CD14-positive monocyte (primary cell): ENCODE measurements around the gene SH2B3. TPM values are rescaled to one million over a fixed set of nuclear protein-coding genes. Genes with fewer than 3 reads are reported as not detected.
A peak's percentile ranks its signal among the peaks of the same experiment; 100 is the strongest.

ENCODE experiments used
- DNase-seq, 3 donors: peaks; one replicate each; pipeline ENCODE4 v3.0.0-alpha.2; 2011 to 2022
- H2AFZ ChIP-seq: 2 replicates; pipeline ENCODE4 v1.6.0; 2012; ENCODE audit warnings: mild to moderate bottlenecking, low read depth, low read length, inconsistent platforms; ENCODE audit not compliant: insufficient read depth, poor library complexity, severe bottlenecking
- H3K27ac ChIP-seq, 2 donors: 1 replicate in 1 of 2; 2 replicates in 1 of 2; pipeline ENCODE4 v1.5.1; 2012 to 2013; ENCODE audit warnings: low read length in 2 of 2, control low read depth in 1 of 2, inconsistent platforms in 1 of 2, low read depth in 1 of 2, mild to moderate bottlenecking in 1 of 2
- H3K27me3 ChIP-seq, 2 donors: one replicate each; pipeline versions ENCODE4 v1.6.0 to v1.6.1; 2011 to 2013; ENCODE audit warnings: low read length in 2 of 2; ENCODE audit not compliant: control insufficient read depth in 2 of 2, insufficient read depth in 2 of 2
- H3K36me3 ChIP-seq, 2 donors: replicated peaks in 1 of 2; 1 replicate in 1 of 2; 2 replicates in 1 of 2; pipeline versions ENCODE4 v1.5.1 to v1.6.1; 2012 to 2013; ENCODE audit warnings: low read length in 2 of 2, control low read depth in 1 of 2, inconsistent platforms in 1 of 2, mild to moderate bottlenecking in 1 of 2; ENCODE audit not compliant: insufficient read depth in 2 of 2, control insufficient read depth in 1 of 2
- H3K4me1 ChIP-seq, 2 donors: 1 replicate in 1 of 2; 2 replicates in 1 of 2; pipeline versions ENCODE4 v1.5.1 to v1.6.1; 2012 to 2013; ENCODE audit warnings: low read length in 2 of 2, control low read depth in 1 of 2, inconsistent platforms in 1 of 2, mild to moderate bottlenecking in 1 of 2, moderate library complexity in 1 of 2; ENCODE audit not compliant: insufficient read depth in 2 of 2, control insufficient read depth in 1 of 2
- H3K4me2 ChIP-seq: replicated peaks from 2 replicates; pipeline ENCODE3; 2012; ENCODE audit warnings: low read length, moderate library complexity, mild to moderate bottlenecking; ENCODE audit not compliant: poor library complexity, severe bottlenecking; ENCODE audit errors: extremely low read depth
- H3K4me3 ChIP-seq, 3 experiments: fragments of 200-600 bp in 1 of 3; sonication (generic) in 1 of 3; replicated peaks in 1 of 3; 1 replicate in 2 of 3; 2 replicates in 1 of 3; pipeline ENCODE4 v1.5.1; 2011 to 2013; ENCODE audit warnings: low read length in 3 of 3, mild to moderate bottlenecking in 3 of 3, control low read depth in 2 of 3, low read depth in 2 of 3, inconsistent platforms in 1 of 3, moderate library complexity in 1 of 3
- H3K79me2 ChIP-seq: 2 replicates; pipeline ENCODE4 v1.6.0; 2012; ENCODE audit warnings: mild to moderate bottlenecking, control low read depth, inconsistent platforms, low read length, moderate library complexity; ENCODE audit not compliant: insufficient read depth
- H3K9ac ChIP-seq: 2 replicates; pipeline ENCODE4 v1.6.0; 2017; ENCODE audit warnings: low read length, mild to moderate bottlenecking; ENCODE audit not compliant: insufficient read depth, poor library complexity, severe bottlenecking
- H3K9me3 ChIP-seq, 2 donors: replicated peaks in 1 of 2; 1 replicate in 1 of 2; 2 replicates in 1 of 2; pipeline versions ENCODE4 v1.5.1 to v1.6.1; 2012 to 2013; ENCODE audit warnings: low read length in 2 of 2, control low read depth in 1 of 2; ENCODE audit not compliant: control insufficient read depth in 1 of 2, insufficient read depth in 1 of 2
- H4K20me1 ChIP-seq: 2 replicates; pipeline ENCODE4 v1.6.0; 2012; ENCODE audit warnings: mild to moderate bottlenecking, low read length, control low read depth, moderate library complexity; ENCODE audit not compliant: insufficient read depth
- H3K27ac Mint-ChIP-seq, 7 donors: one replicate each; pipeline ENCODE4 v1.8.0; 2020; ENCODE audit warnings: mild to moderate bottlenecking in 7 of 7, mixed read lengths in 7 of 7, moderate library complexity in 6 of 7, inconsistent platforms in 2 of 7
- H3K27me3 Mint-ChIP-seq, 3 donors: one replicate each; pipeline ENCODE4 v1.8.0; 2021 to 2022; ENCODE audit warnings: low read depth in 3 of 3, mild to moderate bottlenecking in 3 of 3, mixed read lengths in 3 of 3, moderate library complexity in 3 of 3, inconsistent platforms in 1 of 3
- H3K36me3 Mint-ChIP-seq, 2 donors: one replicate each; pipeline ENCODE4 v1.8.0; 2020; ENCODE audit warnings: mixed read lengths in 2 of 2, inconsistent platforms in 1 of 2, mild to moderate bottlenecking in 1 of 2
- H3K4me1 Mint-ChIP-seq: one replicate; pipeline ENCODE4 v1.8.0; 2020; ENCODE audit warnings: mild to moderate bottlenecking, mixed read lengths
- H3K4me3 Mint-ChIP-seq, 2 donors: one replicate each; pipeline ENCODE4 v1.8.0; 2020; ENCODE audit warnings: mild to moderate bottlenecking in 2 of 2, mixed read lengths in 2 of 2, moderate library complexity in 1 of 2
- H3K9me3 Mint-ChIP-seq, 7 donors: one replicate each; pipeline ENCODE4 v1.8.0; 2020 to 2022; ENCODE audit warnings: mixed read lengths in 7 of 7, mild to moderate bottlenecking in 6 of 7, moderate library complexity in 6 of 7, inconsistent platforms in 2 of 7
- WGBS: methylation state at CpG from one replicate; pipeline ENCODE4 v1.1.5; 2013; ENCODE audit warnings: missing lambda C conversion rate; ENCODE audit not compliant: insufficient coverage; 5-methylcytosine and 5-hydroxymethylcytosine counted together
- intact Hi-C, 2 donors: fragments of 100-400 bp; cut with micrococcal nuclease; formaldehyde crosslinking; loops; one replicate each; pipeline versions ENCODE4 v1.15.0 to v1.15.1; 2023
- polyA plus RNA-seq, 3 donors: library from polyadenylated mRNA; depleted of rRNA in 1 of 3; unstranded in 2 of 3; stranded (reverse) in 1 of 3; fragments of 300-500 nt in 2 of 3; fragments of >200 nt in 1 of 3; fragmentation: Illumina TruSeq in 2 of 3; gene quantifications; 1 replicate in 2 of 3; 2 replicates in 1 of 3; pipeline ENCODE4 v1.2.3, GENCODE V29; 2012 to 2021
- TF ChIP-seq, protein P1 (sequence below): fragments of 200-600 bp; IDR thresholded peaks from one replicate; pipeline ENCODE4 v1.8.0; 2022; ENCODE audit warnings: antibody characterized with exemption, mild to moderate bottlenecking

Gene SH2B3
- polyA plus RNA-seq, 3 donors: 15.2 to 136 (median 33.5) TPM

DNA sequence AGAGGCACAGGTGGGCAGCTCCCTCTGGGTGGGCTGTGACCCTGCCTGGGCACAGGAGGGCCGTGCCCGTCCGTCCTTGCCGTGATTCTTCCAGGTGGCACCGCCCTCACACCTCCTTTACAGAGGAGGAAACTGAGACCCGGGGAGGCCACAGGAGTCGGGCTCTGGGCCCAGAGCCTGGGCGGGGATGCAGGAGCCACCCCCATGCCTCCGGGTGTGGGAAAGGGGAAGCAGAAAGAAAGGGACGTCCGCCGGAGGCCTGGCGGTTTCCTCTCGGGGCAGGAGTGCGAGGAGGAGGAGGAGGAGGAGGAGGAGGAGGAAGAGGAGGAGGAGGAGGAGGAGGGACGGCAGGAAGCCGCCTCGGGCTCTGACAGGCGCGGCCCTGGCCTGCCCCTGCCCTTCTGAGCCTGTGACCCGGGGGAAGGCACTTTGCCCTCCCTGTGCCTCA is 23.0 kb downstream of the SH2B3 start:
- peaks cover 96% of the 10 kb centered on the region for H3K4me1 Mint-ChIP-seq
- TF ChIP-seq, protein P1, sequence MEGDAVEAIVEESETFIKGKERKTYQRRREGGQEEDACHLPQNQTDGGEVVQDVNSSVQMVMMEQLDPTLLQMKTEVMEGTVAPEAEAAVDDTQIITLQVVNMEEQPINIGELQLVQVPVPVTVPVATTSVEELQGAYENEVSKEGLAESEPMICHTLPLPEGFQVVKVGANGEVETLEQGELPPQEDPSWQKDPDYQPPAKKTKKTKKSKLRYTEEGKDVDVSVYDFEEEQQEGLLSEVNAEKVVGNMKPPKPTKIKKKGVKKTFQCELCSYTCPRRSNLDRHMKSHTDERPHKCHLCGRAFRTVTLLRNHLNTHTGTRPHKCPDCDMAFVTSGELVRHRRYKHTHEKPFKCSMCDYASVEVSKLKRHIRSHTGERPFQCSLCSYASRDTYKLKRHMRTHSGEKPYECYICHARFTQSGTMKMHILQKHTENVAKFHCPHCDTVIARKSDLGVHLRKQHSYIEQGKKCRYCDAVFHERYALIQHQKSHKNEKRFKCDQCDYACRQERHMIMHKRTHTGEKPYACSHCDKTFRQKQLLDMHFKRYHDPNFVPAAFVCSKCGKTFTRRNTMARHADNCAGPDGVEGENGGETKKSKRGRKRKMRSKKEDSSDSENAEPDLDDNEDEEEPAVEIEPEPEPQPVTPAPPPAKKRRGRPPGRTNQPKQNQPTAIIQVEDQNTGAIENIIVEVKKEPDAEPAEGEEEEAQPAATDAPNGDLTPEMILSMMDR: no peak

DNA sequence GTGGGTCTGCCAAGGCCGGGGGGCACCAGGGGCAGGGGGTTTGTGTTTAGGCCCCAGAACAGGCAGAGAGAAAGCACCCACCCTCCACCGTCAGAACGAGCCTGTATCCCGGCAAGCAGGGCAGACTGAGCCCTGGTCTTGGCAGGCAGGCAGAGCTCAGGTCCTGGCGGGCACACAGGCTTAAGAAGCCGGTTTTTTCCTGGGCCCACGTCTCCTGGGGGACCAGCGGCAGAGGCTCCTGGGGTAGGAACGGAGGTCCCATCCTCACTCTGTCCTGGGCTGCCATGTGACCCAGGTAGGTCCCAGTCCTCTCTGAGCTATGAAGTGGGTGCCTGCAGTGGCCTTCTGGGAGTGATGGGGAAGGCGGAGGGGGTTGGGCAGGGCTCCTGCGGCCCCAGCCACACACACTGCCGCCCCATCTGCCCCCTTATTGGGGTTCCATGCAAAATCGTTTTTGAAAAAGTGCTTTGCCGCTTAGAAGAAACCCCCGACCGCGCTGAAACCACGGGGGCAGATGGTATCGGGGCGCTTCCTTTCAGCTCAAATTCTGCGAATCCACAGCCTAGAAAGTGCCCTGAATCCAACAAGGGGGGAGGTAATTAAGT is 24.2 kb downstream of the SH2B3 start:
- Histone ChIP-seq H3K27ac (peak overlapping the region; percentile 80 to 90), H2AFZ (no peak overlapping the region), H3K27me3 (no peaks in the 10 kb centered on the region), H4K20me1 (peaks cover 100% of the 10 kb centered on the region), H3K9me3 (no peaks in the 10 kb centered on the region), H3K4me2 (peak overlapping the region; percentile 70), H3K9ac (peak overlapping the region; percentile 19), H3K4me1 (peaks cover 100% of the 10 kb centered on the region in 2 donors), H3K36me3 (peaks cover 19 to 32% of the 10 kb centered on the region in 2 donors), H3K4me3 (peak overlapping the region in 2 of 3 experiments; percentile 7 to 56), H3K79me2 (peaks cover 100% of the 10 kb centered on the region)
- Mint-ChIP-seq H3K9me3 (no peaks in the 10 kb centered on the region), H3K36me3 (peaks cover 41 to 54% of the 10 kb centered on the region in 2 donors), H3K27ac (peak overlapping the region; percentile 84 to 96 (median 90)), H3K4me1 (peaks cover 99% of the 10 kb centered on the region), H3K27me3 (peaks cover 0 to 2% (median 0%) of the 10 kb centered on the region in 3 donors), H3K4me3 (peak overlapping the region; percentile 66 to 86)
- WGBS: 9% methylated on average over 15 of the region's 21 CpGs
- intact Hi-C loops: loop anchor here (2.0 kb wide), 2 partner anchors 15 to 19 kb away; no protein-coding TSS in a partner anchor
- no peak for DNase-seq
- TF ChIP-seq, protein P1: no peak

More for the DNA sequence above, 23.0 kb downstream of the SH2B3 start:
- H3K36me3 Mint-ChIP-seq: peaks cover 37 to 53% of the 10 kb centered on the region in 2 donors
- no peaks in the 10 kb centered on the region for H3K9me3 Mint-ChIP-seq
- H3K9me3 ChIP-seq: no peaks in the 10 kb centered on the region
- WGBS: 0% methylated on average over 8 of the region's 21 CpGs
- peak overlapping the region in 2 of 3 experiments; percentile 13 to 56 for H3K4me3 ChIP-seq
- intact Hi-C loops: loop anchor here in 1 of 2 donors (2.0 kb wide), 1 partner anchor 18 kb away; no protein-coding TSS in a partner anchor
- peaks cover 100% of the 10 kb centered on the region for H4K20me1 ChIP-seq
- H3K4me1 ChIP-seq: peaks cover 98 to 100% of the 10 kb centered on the region in 2 donors
- peak overlapping the region; percentile 88 to 93 (median 90) for H3K27ac Mint-ChIP-seq
- H3K27me3 ChIP-seq: no peaks in the 10 kb centered on the region
- peak overlapping the region; percentile 66 to 69 for H3K4me3 Mint-ChIP-seq
- peaks cover 27 to 42% of the 10 kb centered on the region in 2 donors for H3K36me3 ChIP-seq
- H3K79me2 ChIP-seq: peaks cover 100% of the 10 kb centered on the region
- peak overlapping the region; percentile 47 for H3K9ac ChIP-seq
- H3K27me3 Mint-ChIP-seq: peaks cover 0 to 2% (median 0%) of the 10 kb centered on the region in 3 donors
- no peak overlapping the region for H2AFZ ChIP-seq
- DNase-seq: peak; percentile 69 to 85 (median 82)
- H3K4me2 ChIP-seq: peak overlapping the region; percentile 70
- H3K27ac ChIP-seq: peak overlapping the region; percentile 80 to 90
